Inferior parietal cortex (tissue), 1 donor: Measurements from ENCODE around the gene ETFA.

Experiments used
- DNase-seq: peaks from one replicate; pipeline ENCODE4 v3.0.0-alpha.2; 2016; ENCODE audit errors: extremely low spot score

Gene ETFA

DNA sequence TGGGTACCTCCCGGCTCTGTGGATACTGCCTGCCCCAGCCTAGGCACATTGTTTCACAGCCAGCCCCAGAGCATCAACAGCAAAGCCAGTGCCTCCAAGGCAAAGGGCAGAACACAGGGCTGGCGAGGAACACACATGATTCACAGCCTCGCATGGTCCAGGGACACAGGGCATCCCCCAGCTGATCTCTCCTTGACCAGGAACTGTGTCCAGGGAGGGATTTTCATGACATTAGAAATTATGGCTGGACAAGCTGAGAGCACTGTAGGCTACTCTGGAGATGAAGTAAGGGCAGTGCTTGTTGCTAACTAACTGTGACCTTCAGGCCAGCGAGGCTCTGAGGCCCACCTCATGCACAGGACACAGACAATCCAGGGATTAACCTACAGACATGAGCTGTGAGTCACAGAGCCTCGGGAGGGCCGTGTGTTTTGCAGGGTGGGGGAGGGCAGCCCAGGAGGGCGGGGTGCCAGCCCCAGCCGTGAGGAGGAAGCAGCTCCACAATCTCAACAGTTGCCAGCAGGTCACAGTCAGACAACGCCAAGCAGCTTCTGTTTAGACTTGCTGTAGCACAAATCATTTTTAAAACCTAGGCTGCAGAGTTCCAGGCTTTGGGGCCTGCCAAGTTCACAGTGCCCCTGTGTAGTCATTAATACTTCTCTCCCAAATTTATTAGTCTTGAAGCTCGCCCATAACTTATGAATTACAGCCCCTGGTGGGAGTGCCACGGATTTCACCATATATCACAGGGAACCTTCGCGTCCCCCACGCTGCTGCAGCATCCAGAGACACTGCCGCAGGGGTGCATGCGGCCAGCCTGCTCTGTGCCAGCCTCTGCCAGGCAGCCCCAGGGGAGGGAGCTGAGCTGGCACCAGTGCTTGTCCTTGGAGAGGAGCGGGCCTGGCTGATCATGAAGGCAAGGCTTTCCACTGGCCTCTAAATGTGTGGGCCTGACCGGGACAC lies 114.7 kb downstream of the ETFA start:
- DNase-seq = peak; percentile 34

DNA sequence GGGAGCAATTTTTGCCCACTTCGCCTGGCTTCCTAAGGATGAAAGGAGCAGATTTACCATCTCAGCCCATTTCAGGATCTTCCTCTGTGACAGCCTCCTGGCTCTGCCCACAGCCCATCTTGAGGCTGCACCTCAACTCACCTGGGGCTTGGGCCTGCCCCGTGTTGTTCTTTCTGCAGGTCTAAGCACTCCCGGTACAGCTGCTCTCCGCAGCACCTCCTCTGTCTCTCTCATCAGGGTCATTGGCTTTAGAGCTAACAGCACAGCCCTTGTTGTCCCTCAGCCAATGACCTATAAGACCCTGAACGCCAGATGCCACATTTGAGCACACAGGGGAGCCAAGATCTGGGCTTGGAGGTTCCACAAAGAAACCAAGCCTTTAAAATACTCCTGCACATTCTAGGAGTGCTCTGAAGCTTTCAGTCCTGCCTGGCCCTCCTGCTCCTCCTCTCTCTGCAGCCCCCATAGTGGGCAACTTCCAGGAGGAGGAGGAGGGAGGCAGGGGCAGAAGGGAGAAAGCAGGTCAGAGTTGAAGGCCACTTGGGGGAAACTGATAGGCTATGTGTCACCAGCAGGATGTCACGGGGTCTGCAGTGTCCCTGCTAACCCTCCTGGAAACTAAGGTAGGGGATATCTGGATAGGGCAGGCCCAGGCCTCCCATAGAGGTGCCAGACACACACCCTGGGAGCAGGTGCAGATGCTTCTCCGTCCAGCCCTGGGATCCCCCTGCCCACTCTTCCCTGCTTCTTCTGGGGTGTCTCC lies 115.6 kb downstream of the ETFA start:
- DNase-seq = no peak

DNA sequence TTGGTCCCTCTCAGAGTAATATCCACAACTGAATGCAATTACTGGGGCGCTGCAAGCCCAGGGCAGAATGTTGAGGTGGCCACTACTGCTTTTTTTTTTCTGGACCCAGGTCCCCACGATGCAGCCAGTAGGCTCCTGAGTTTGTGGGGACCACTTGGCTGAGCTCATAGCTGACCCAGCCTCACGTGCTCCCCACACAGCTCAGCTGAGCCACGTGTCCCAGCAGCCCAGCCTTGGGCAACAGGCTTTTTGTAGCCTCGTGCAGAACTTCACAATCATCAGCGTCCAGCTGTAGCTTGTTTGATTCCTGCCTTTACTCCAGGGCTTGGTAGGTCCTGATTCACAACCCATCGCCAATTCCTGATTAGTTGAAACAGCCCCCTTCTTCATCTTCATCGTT lies 117.3 kb downstream of the ETFA start:
- DNase-seq = no peak

GRCh38 chr15:76192715-76193114 lies 118.6 kb downstream of the ETFA start:
- DNase-seq = no peak

DNA sequence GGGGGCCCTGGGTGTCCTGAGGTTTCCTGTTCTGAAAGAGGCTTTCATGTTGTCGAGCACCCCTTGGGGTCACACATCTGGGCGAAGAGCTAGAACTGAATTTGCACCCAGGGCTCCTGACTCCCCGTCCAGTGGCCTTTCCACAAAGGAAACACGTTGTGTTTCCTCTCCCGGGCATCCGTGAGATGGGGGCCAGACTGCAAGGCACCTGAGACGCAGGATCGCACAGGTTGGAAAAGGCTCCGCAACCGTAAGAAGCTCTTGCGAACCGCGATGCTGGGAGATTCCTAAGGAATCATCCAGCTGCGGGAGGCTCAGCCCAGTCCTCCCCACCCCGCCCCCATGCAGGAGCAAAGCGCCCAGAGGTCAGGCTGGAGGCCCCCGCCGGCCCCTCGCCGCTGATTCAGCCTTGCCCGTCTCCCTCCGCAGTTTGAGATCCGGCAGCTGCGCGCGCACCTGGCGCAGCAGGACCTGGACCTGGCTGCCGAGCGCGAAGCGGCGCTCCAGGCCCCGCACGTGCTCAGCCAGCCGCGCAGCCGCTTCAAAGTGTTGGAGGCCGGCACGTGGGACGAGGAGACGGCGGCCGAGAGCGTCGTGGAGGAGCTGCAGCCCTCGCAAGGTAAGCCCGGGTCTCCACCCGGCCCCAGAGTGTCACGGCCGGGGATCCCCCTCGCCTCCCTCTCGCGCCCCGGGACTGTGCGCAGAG lies 119.6 kb downstream of the ETFA start:
- DNase-seq = no peak

DNA sequence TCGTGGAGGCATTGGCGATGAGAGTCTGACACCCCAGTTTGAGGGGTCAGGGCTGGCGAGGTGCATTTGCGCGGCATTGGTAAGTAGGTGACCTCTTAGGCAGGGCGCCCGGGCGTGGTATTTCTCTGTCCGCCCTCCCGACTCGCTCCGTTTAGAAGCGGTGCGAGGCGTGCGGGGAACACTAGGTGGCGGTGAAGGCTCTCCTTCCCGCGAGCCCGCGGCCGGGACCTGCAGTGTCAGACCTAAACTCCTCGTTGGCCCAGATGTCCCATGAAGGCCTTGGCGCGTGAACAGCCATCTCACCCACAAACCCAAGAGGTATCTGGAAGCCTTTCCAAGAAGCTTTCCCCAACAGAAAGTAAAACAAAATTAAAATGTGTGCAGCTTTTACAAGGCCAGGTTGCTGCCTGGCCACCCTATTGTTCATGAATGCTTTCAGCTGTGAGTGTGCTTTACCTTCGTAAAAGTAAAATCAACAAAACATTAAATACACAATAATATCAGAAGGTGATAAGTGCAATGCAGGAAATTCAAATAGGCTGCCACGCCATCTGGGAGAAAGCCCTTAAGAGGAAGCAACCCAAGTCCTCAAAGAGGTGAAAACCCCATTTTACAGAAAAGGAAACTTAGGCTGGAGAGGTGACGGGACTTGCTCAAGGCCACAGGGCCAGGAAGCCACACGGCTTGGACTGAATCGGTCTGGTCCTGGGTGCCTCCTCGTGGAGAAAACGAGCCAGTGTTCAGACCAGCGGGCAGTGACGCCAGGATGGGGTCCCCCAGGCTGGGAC lies 120.3 kb downstream of the ETFA start:
- peak; percentile 85 for DNase-seq

DNA sequence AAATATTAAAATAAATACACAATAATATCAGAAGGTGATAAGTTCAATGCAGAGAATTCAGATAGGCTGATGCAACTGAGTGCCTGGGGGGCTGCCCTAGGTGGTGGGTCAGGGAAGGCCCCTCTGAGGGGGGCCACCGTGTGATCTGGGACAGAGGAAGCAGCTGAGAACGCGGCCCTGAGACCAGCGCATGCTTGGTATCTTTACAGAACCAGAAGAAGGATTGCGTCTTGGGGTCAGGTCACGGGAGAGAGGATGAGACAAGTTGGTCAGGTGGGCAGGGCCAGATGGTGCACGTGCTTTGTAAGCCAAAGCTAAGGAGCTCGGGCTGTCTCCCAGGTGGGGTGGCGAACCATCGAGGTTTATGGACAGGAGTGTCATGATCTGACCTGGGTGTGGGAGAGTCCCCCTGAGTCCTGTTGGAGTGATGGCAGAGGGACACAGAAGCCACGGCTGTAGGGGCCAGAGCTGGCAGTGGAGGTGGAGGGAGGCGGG lies 121.2 kb downstream of the ETFA start:
- no peak for DNase-seq

DNA sequence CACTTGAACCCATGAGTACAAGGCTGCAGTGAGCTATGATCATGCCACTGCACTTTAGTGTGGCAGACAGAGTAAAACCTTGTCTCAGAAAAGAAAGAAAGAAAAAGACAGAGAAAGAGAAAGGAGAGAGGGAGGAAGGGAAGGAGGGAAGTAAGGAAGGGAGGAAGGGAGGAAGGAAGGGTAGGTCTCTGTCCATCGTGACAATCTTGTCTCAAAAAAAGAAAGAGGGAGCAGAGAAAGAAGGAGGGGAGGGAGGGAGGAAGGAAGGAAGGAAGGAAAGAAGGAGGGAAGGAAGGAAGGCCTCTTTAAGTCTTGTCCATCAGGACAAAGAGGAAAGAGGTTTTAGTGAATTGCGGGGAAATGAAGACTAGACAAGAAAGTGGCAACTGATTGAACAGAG lies 122.2 kb downstream of the ETFA start:
- DNase-seq = no peak

- DNase-seq = no peak
Measured at GRCh38 chr15:76187163-76187562, 124.1 kb downstream of the ETFA start.

- no peak for DNase-seq
Measured at GRCh38 chr15:76185716-76186115, 125.6 kb downstream of the ETFA start.

DNA sequence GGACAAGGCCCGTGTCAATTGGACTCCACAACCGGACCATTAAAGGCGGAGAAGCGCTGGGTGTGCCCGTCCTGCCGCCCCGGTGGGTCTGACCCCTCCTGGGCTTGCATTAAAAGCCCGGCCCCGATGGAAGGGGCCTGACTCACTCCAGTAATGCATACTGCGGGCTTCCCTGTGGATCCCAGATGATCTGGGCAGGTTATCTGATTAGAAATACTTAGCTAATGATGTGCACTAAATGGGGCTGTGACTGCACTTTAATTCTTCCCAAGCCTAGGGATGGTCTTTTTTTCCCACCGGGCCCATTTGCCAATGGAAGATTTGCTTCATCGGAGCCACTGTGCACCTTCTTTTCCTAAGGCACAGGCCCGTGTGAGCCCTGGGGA lies 126.6 kb downstream of the ETFA start:
- no peak for DNase-seq

GRCh38 chr15:76183930-76184649 lies 127.2 kb downstream of the ETFA start:
- no peak for DNase-seq

DNA sequence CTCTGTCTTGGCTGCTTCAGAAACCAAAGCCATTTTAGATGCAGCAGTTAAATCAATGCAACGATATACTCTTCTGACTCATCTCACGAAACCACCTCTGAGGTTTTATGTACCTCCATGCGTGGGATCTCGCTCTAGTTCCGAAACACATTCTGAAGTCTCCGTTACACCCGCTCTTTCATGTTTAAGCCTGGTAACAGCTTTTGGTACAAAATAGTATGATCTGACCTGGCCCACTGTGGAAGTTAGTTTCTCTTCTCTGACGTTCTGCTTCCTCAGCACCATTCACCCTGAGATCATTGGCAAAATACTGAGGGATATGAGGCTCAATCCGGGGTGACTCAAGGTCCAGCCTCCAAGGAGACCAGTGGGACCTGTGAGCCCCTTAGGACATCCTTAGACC lies 129.6 kb downstream of the ETFA start:
- no peak for DNase-seq

DNA sequence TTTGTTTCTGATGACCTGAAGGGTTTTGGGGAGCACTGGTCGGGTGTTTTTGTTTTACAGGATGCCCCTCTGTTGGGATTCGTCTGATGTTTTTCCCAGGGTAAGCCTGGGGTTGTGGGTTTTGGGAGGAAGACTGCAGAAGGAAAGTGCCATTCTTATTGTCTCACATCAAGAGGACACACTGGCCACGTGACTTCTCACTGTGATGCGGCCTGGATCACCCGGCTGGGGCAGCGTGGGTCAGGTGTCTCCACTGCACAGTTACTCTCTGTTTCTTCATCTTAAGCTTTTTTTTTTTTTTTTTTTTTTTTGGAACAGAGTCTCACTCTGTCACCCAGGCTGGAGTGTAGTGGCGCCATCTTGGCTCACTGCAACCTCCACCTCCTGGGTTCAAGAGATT lies 130.9 kb downstream of the ETFA start:
- DNase-seq = no peak

DNA sequence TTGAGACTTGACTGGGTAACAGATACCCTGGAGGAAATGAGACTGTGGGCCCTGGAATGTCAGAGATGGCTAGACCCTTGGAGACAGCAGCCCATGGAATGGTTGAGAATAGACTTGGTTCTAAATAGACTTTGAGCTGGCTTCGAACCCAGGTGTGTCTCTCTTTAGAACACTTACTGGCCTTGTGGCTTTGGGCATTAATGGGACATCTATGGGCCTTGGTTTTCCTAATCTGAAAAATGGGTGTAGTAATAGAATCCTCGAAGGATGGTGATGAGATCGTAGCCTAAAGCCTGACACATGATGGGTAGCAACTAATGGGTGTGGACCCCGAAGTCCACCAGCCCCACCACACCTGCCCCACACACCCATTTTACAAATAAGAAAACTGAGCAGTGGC lies 132.2 kb downstream of the ETFA start:
- DNase-seq = no peak

- DNase-seq = no peak
Measured at GRCh38 chr15:76178296-76179000, 132.8 kb downstream of the ETFA start.

GRCh38 chr15:76177491-76178040 lies 133.7 kb downstream of the ETFA start:
- no peak for DNase-seq

DNA sequence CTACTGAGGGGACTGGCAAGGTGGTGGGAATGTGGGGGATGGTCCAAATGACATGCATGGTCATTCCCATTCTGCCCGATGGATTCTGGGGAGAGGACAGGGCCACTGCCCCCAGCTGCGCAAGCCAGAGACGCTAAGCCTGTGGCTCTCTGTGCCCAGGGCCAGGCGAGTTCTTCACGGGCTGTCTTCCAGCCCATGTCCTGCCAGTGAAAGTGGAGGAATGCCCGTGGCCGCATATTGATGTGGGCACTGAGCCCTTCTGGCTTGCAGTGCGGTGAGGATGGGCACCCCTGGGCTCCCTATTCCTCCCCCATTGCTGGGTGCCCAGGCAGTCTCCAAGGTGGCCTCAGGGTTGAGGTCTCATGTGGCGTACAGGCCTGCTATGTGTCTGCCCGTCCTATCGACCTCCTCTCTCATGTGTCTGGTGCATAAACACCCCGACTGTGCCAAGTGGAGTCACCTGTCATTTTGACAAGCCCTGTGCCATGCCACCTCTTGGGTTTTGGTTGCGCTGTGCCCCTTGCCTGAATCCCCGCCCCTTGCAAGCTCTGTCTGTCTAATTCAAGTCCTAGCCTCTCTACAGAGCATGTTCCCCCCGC lies 134.7 kb downstream of the ETFA start:
- DNase-seq = no peak

DNA sequence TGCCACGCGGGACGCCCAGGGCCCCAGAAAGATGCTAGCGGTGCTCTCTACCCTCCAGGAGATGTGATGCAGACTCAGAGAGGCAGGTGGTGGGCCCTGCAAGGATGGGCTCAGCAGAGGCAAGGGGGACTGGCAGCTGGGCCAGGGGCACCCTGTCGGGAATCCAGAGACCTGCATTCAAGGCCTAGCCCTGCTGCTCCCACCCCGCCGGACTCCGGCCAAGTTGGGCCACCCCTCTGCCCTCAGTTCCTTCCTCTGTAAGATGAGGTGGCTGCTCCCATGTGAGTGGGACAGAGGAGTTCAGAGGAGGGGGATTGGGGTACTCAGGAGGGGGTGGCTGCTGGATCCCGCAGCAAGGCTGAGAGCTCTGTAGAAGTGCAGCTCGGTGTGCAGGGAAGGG lies 135.2 kb downstream of the ETFA start:
- DNase-seq = no peak
